H1 (cell line): ENCODE results near the gene KCNQ2. TPM values are rescaled to one million over a fixed set of nuclear protein-coding genes. Genes with fewer than 3 reads are reported as not detected.

ENCODE experiments used
- CTCF ChIA-PET: fragments of 300-600 bp; sonication (Branson Sonifier 250); formaldehyde crosslinking; loops from one replicate; lab custom pipeline; 2021; ENCODE audit not compliant: partially characterized antibody; lab: Charles Lee
- POLR2A ChIA-PET: fragments of 300-600 bp; sonication (Branson Sonifier 250); formaldehyde crosslinking; loops from one replicate; lab custom pipeline; 2021; ENCODE audit warnings: inconsistent platforms; ENCODE audit not compliant: partially characterized antibody; lab: Charles Lee
- DNase-seq, 2 experiments: peaks; one replicate each; pipeline versions ENCODE4 v3.0.0 to v3.0.0-alpha.2; 2010 to 2022; ENCODE audit warnings: low spot score in 2 of 2, low read depth in 1 of 2, mixed read lengths in 1 of 2
- FAIRE-seq: peaks from 2 replicates; lab custom pipeline; 2011; peaks lifted over from hg19 to GRCh38; lab: Jason Lieb, UNC
- H2AFZ ChIP-seq: 2 replicates; pipeline ENCODE4 v1.8.1; 2012; ENCODE audit warnings: low read length, inconsistent platforms
- H2AK5ac ChIP-seq: 2 replicates; pipeline ENCODE4 v1.6.1; 2013; ENCODE audit warnings: low read depth, low read length
- H2BK120ac ChIP-seq: replicated peaks from 2 replicates; pipeline ENCODE3; 2013; ENCODE audit warnings: low read depth, low read length, inconsistent platforms
- H2BK12ac ChIP-seq: 2 replicates; pipeline ENCODE4 v1.6.1; 2013; ENCODE audit warnings: low read depth, low read length
- H2BK15ac ChIP-seq: 2 replicates; pipeline ENCODE4 v1.6.1; 2013; ENCODE audit warnings: low read length
- H2BK20ac ChIP-seq: 2 replicates; pipeline ENCODE4 v1.6.1; 2013; ENCODE audit warnings: low read length
- H2BK5ac ChIP-seq: 2 replicates; pipeline ENCODE4 v1.6.1; 2013; ENCODE audit warnings: low read depth, low read length
- H3K14ac ChIP-seq: 2 replicates; pipeline ENCODE4 v1.6.1; 2013; ENCODE audit warnings: inconsistent platforms; ENCODE audit not compliant: insufficient read length
- H3K18ac ChIP-seq: 2 replicates; pipeline ENCODE4 v1.6.1; 2013; ENCODE audit warnings: low read length; ENCODE audit errors: extremely low read depth
- H3K23ac ChIP-seq: 2 replicates; pipeline ENCODE4 v1.6.1; 2013; ENCODE audit warnings: inconsistent platforms; ENCODE audit not compliant: insufficient read length
- H3K23me2 ChIP-seq: 2 replicates; pipeline ENCODE4 v1.6.1; 2013; ENCODE audit warnings: low read depth, low read length
- H3K27ac ChIP-seq: 2 replicates; pipeline ENCODE4 v1.6.1; 2011; ENCODE audit warnings: low read depth, low read length, inconsistent platforms
- H3K27me3 ChIP-seq, 4 experiments: replicated peaks in 1 of 4; 1 replicate in 1 of 4; 2 replicates in 3 of 4; pipeline versions ENCODE4 v1.6.1 to v1.8.1; 2011 to 2013; ENCODE audit warnings: low read length in 3 of 4, mild to moderate bottlenecking in 3 of 4, inconsistent platforms in 2 of 4, mixed read lengths in 2 of 4, moderate library complexity in 1 of 4; ENCODE audit not compliant: control insufficient read depth in 3 of 4, insufficient read depth in 3 of 4; ENCODE audit errors: extremely low read depth in 1 of 4
- H3K36me3 ChIP-seq, 4 experiments: 2 replicates each; pipeline versions ENCODE4 v1.6.1 to v1.8.1; 2011 to 2013; ENCODE audit warnings: mild to moderate bottlenecking in 4 of 4, low read length in 3 of 4, moderate library complexity in 2 of 4, control low read depth in 1 of 4, inconsistent platforms in 1 of 4; ENCODE audit not compliant: insufficient read depth in 4 of 4, control insufficient read depth in 2 of 4
- H3K4ac ChIP-seq: replicated peaks from 2 replicates; pipeline ENCODE3; 2013; ENCODE audit warnings: low read length, low read depth, mixed read lengths, inconsistent platforms; ENCODE audit not compliant: insufficient read length
- H3K4me1 ChIP-seq, 4 experiments: replicated peaks in 1 of 4; 1 replicate in 1 of 4; 2 replicates in 3 of 4; pipeline versions ENCODE4 v1.6.1 to v1.8.1; 2011 to 2013; ENCODE audit warnings: low read length in 3 of 4, inconsistent platforms in 2 of 4, mixed read lengths in 1 of 4; ENCODE audit not compliant: insufficient read depth in 4 of 4, control insufficient read depth in 3 of 4
- H3K4me2 ChIP-seq, 2 experiments: 2 replicates each; pipeline versions ENCODE4 v1.6.1 to v1.8.1; 2011 to 2013; ENCODE audit warnings: low read depth in 2 of 2, low read length in 2 of 2, control low read depth in 1 of 2, inconsistent platforms in 1 of 2, mild to moderate bottlenecking in 1 of 2; ENCODE audit not compliant: insufficient read depth in 1 of 2
- H3K4me3 ChIP-seq, 4 experiments: fragments of 200-600, 300-600 bp in 1 of 4; sonication (generic), shearing (Covaris generic), sonication (Bioruptor Twin) in 1 of 4; 2 replicates each; pipeline versions ENCODE4 v1.5.1 to v1.8.1; 2011 to 2016; ENCODE audit warnings: low read length in 4 of 4, low read depth in 3 of 4, control low read depth in 2 of 4, inconsistent platforms in 2 of 4, mild to moderate bottlenecking in 2 of 4, mixed read lengths in 1 of 4, moderate library complexity in 1 of 4; ENCODE audit not compliant: insufficient read depth in 2 of 4; ENCODE audit errors: extremely low read depth in 1 of 4
- H3K56ac ChIP-seq: replicated peaks from 2 replicates; pipeline ENCODE3; 2013; ENCODE audit warnings: low read depth, mild to moderate bottlenecking, mixed read lengths, low read length, inconsistent platforms; ENCODE audit not compliant: insufficient read length
- H3K79me1 ChIP-seq: 2 replicates; pipeline ENCODE4 v1.6.1; 2013; ENCODE audit warnings: low read depth, low read length, control low read depth
- H3K79me2 ChIP-seq, 2 experiments: 2 replicates each; pipeline versions ENCODE4 v1.6.1 to v1.8.1; 2012 to 2013; ENCODE audit warnings: low read length in 2 of 2, mild to moderate bottlenecking in 2 of 2, inconsistent platforms in 1 of 2; ENCODE audit not compliant: insufficient read depth in 2 of 2, control insufficient read depth in 1 of 2
- H3K9ac ChIP-seq, 4 experiments: replicated peaks in 1 of 4; 1 replicate in 1 of 4; 2 replicates in 3 of 4; pipeline versions ENCODE4 v1.6.1 to v1.8.1; 2011 to 2013; ENCODE audit warnings: low read depth in 3 of 4, low read length in 3 of 4, control low read depth in 2 of 4, mild to moderate bottlenecking in 2 of 4, moderate library complexity in 2 of 4, inconsistent platforms in 1 of 4; ENCODE audit errors: extremely low read depth in 1 of 4
- H3K9me3 ChIP-seq, 2 experiments: 2 replicates each; pipeline versions ENCODE4 v1.6.1 to v1.8.1; 2012 to 2013; ENCODE audit warnings: mild to moderate bottlenecking in 2 of 2, moderate library complexity in 2 of 2, control low read depth in 1 of 2, inconsistent platforms in 1 of 2, low read depth in 1 of 2, low read length in 1 of 2, mixed read lengths in 1 of 2; ENCODE audit not compliant: insufficient read depth in 2 of 2
- H4K20me1 ChIP-seq, 2 experiments: replicated peaks in 1 of 2; 2 replicates each; pipeline versions ENCODE3 to v1.8.1; 2011 to 2013; ENCODE audit warnings: inconsistent platforms in 2 of 2, low read length in 2 of 2, mild to moderate bottlenecking in 1 of 2; ENCODE audit not compliant: insufficient read depth in 2 of 2, control insufficient read depth in 1 of 2
- H4K5ac ChIP-seq: 2 replicates; pipeline ENCODE4 v1.6.1; 2013; ENCODE audit warnings: low read length, low read depth, mixed read lengths, inconsistent platforms; ENCODE audit not compliant: insufficient read length
- H4K8ac ChIP-seq: 2 replicates; pipeline ENCODE4 v1.8.0; 2013; ENCODE audit warnings: mild to moderate bottlenecking, moderate library complexity, low read length, inconsistent platforms; ENCODE audit not compliant: insufficient read depth; ENCODE audit errors: extremely low read depth
- H4K91ac ChIP-seq: replicated peaks from 2 replicates; pipeline ENCODE3; 2013; ENCODE audit warnings: low read length, mixed read lengths, inconsistent platforms; ENCODE audit not compliant: insufficient read length
- CEBPB ChIP-seq: IDR thresholded peaks from 2 replicates; pipeline ENCODE4 v1.6.1; 2012; ENCODE audit warnings: low read depth, low read length
- CHD1 ChIP-seq: IDR thresholded peaks from 2 replicates; pipeline ENCODE4 v1.6.1; 2012; ENCODE audit warnings: low read depth, low read length, improper control_type of control experiment
- FOSL1 ChIP-seq: IDR thresholded peaks from 2 replicates; pipeline ENCODE4 v1.6.1; 2011; ENCODE audit warnings: mild to moderate bottlenecking, low read depth, low read length, moderate library complexity; ENCODE audit not compliant: insufficient read depth
- GABPA ChIP-seq: IDR thresholded peaks from 2 replicates; pipeline ENCODE4 v1.6.1; 2011; ENCODE audit warnings: mild to moderate bottlenecking, low read length, moderate library complexity, borderline replicate concordance; ENCODE audit not compliant: insufficient read depth
- GTF2F1 ChIP-seq: IDR thresholded peaks from 2 replicates; pipeline ENCODE4 v1.6.1; 2012; ENCODE audit warnings: low read depth, low read length, improper control_type of control experiment, borderline replicate concordance
- JUN ChIP-seq: IDR thresholded peaks from 2 replicates; pipeline ENCODE4 v1.6.1; 2011; ENCODE audit warnings: low read depth, mild to moderate bottlenecking, improper control_type of control experiment, low read length
- KDM1A ChIP-seq: fragments of 200-600, 300-600 bp; sonication (generic); IDR thresholded peaks from 2 replicates; pipeline ENCODE4 v1.7.1; 2016; ENCODE audit warnings: mild to moderate bottlenecking, low read length, borderline replicate concordance
- KDM5A ChIP-seq: fragments of 200-600 bp; IDR thresholded peaks from 2 replicates; pipeline ENCODE4 v1.7.1; 2012; ENCODE audit warnings: mild to moderate bottlenecking, low read length, inconsistent platforms, mixed read lengths
- ZNF274 ChIP-seq: IDR thresholded peaks from 2 replicates; pipeline ENCODE4 v1.7.0; 2012; ENCODE audit warnings: low read length, borderline replicate concordance; ENCODE audit errors: extremely low read depth
- WGBS, 2 experiments: shearing (Covaris generic) in 1 of 2; methylation state at CpG; one replicate each; pipeline versions ENCODE4 v1.1.6 to v1.1.7; 2013 to 2015; ENCODE audit warnings: low lambda C conversion rate in 2 of 2, mixed read lengths in 2 of 2, inconsistent platforms in 1 of 2, low coverage in 1 of 2, missing lambda C conversion rate in 1 of 2; ENCODE audit not compliant: insufficient replicate concordance in 2 of 2, insufficient coverage in 1 of 2, insufficient read length in 1 of 2; ENCODE audit errors: extremely low coverage in 1 of 2, missing lambda C conversion rate in 1 of 2; 5-methylcytosine and 5-hydroxymethylcytosine counted together
- polyA plus RNA-seq, 7 experiments: library from polyadenylated mRNA; depleted of rRNA in 3 of 7; stranded (reverse) in 5 of 7; unstranded in 2 of 7; fragments of >200 nt in 5 of 7; fragments of 200-250 nt in 2 of 7; gene quantifications; 1 replicate in 5 of 7; 2 replicates in 1 of 7; 4 replicates in 1 of 7; pipeline versions ENCODE4 v1.2.1 to v1.2.3, GENCODE V29; 2011 to 2013; ENCODE audit warnings: missing spikeins in 2 of 7, mixed read lengths in 2 of 7
- total RNA-seq: library from RNA; stranded (reverse); fragmentation: NEBNext Ultra II Directional; extraction: Animal tissue kit (Norgen Biotek cat#: 25700); gene quantifications from 2 replicates; pipeline ENCODE4 v1.2.1, GENCODE V29; 2021

KCNQ2 gene
- total and polyA plus RNA-seq, 2 of the 8 experiments (the other 6 are each of a cell fraction or from before 2014, with no cell fraction given): 82.6 to 243 TPM

- Histone ChIP-seq H2BK20ac (no peak overlapping the region), H2BK120ac (peak overlapping the region; percentile 47)
- no peak; the same call in 1 of the 2 replicates for TF ChIP-seq KDM1A
- no peak for TF ChIP-seq CEBPB
- no peak for TF ChIP-seq ZNF274
- TF ChIP-seq CHD1: no peak
- TF ChIP-seq GTF2F1: no peak
- no peak for TF ChIP-seq GABPA
- no peak for TF ChIP-seq JUN
- TF ChIP-seq FOSL1: no peak
- TF ChIP-seq KDM5A: no peak
- TF ChIP-seq, all 59 proteins: peak for 0
- H3K27ac ChIP-seq: no peak overlapping the region
- no peak overlapping the region for H3K56ac ChIP-seq
- no peaks in the 10 kb centered on the region for H4K20me1 ChIP-seq
- H3K9me3 ChIP-seq: no peaks in the 10 kb centered on the region
- H4K91ac ChIP-seq: peak overlapping the region; percentile 12
- no peak overlapping the region for H3K18ac ChIP-seq
- no peaks in the 10 kb centered on the region; a peak in 1 of 7 replicates for H3K27me3 ChIP-seq
- no peaks in the 10 kb centered on the region for H3K36me3 ChIP-seq
- H3K4me1 ChIP-seq: peaks cover 0 to 7% (median 2%) of the 10 kb centered on the region in 4 experiments; a peak in 3 of 7 replicates
- no peak overlapping the region for H2AFZ ChIP-seq
- no peak overlapping the region for H3K4ac ChIP-seq
- H3K9ac ChIP-seq: no peak overlapping the region; a peak in 1 of 7 replicates
- H3K23ac ChIP-seq: no peak overlapping the region
- peak overlapping the region; percentile 51; the same call in 1 of the 2 replicates for H4K8ac ChIP-seq
- peak overlapping the region; percentile 99 for H2BK15ac ChIP-seq
- 0 out of 2 replicates have a peak, but pooled peaks cover 3% of the 10 kb centered on the region for H3K23me2 ChIP-seq
- ChIA-PET POLR2A (no interaction called here), CTCF (interaction anchor here (3.1 to 5.2 kb wide), 4 partner anchors 9 to 60 kb away, joined by 13 to 25 read pairs (median 18); no protein-coding TSS in a partner anchor)
- peak overlapping the region; percentile 75; the same call in 1 of the 2 replicates for H2BK12ac ChIP-seq
- no peak overlapping the region for H3K14ac ChIP-seq
- no peaks in the 10 kb centered on the region for H3K79me2 ChIP-seq
- DNase-seq (no peak), FAIRE-seq (no peak)
- H3K4me3 ChIP-seq: no peak overlapping the region
- 89% methylated on average over 10 of the region's 10 CpGs; no CpG with 5 or more reads in 1 of the 2 experiments for WGBS, 2 experiments
- H2AK5ac ChIP-seq: peak overlapping the region; percentile 93; the same call in 1 of the 2 replicates
- no peak overlapping the region for H4K5ac ChIP-seq
- H3K4me2 ChIP-seq: no peak overlapping the region
- H3K79me1 ChIP-seq: peaks cover 2% of the 10 kb centered on the region; the same call in 1 of the 2 replicates
- H2BK5ac ChIP-seq: no peak overlapping the region
These were observed 103.4 kb downstream of the KCNQ2 start for GRCh38 chr20:63369024-63369530.
